GM23248 (cell line): ENCODE measurements around the gene UPF3B. TPM values are rescaled to one million over a fixed set of nuclear protein-coding genes. Genes with fewer than 3 reads are reported as not detected.
"Not testable (repeated sequence)": the region's sequence is repeated elsewhere in the genome, so short reads cannot be mapped to it uniquely, and the experiment has no call there.

Source experiments
- DNase-seq: peaks from one replicate; pipeline ENCODE4 v3.0.0-alpha.2; 2015
- H2AFZ ChIP-seq: fragments of 200-600 bp; sonication (generic); 2 replicates; pipeline ENCODE4 v1.6.1; 2016; ENCODE audit warnings: antibody characterized with exemption
- H3F3A ChIP-seq: fragments of 200-600 bp; sonication (generic); 2 replicates; pipeline ENCODE4 v1.6.1; 2016; ENCODE audit warnings: mild to moderate bottlenecking, antibody characterized with exemption, mixed run types; ENCODE audit not compliant: insufficient read depth
- H3K27ac ChIP-seq: fragments of 200-600 bp; sonication (generic); 2 replicates; pipeline ENCODE4 v1.5.1; 2016; ENCODE audit warnings: mild to moderate bottlenecking
- H3K27me3 ChIP-seq: fragments of 200-600 bp; sonication (generic); replicated peaks from 2 replicates; pipeline ENCODE4 v1.6.1; 2016; ENCODE audit warnings: mild to moderate bottlenecking; ENCODE audit not compliant: insufficient read depth
- H3K36me3 ChIP-seq: fragments of 200-600 bp; sonication (generic); 2 replicates; pipeline ENCODE4 v1.6.1; 2016; ENCODE audit warnings: low read depth, mild to moderate bottlenecking
- H3K4me1 ChIP-seq: fragments of 200-600 bp; sonication (generic); 2 replicates; pipeline ENCODE4 v1.6.1; 2016; ENCODE audit warnings: mild to moderate bottlenecking; ENCODE audit not compliant: insufficient read depth
- H3K4me2 ChIP-seq: fragments of 200-600 bp; sonication (generic); one replicate; pipeline ENCODE4 v1.6.1; 2016; ENCODE audit warnings: mild to moderate bottlenecking; ENCODE audit not compliant: unreplicated experiment
- H3K4me3 ChIP-seq: fragments of 200-600 bp; sonication (generic); 2 replicates; pipeline ENCODE4 v1.5.1; 2016; ENCODE audit warnings: mild to moderate bottlenecking
- H3K79me2 ChIP-seq: fragments of 200-600 bp; sonication (generic); 2 replicates; pipeline ENCODE4 v1.6.1; 2016; ENCODE audit warnings: mild to moderate bottlenecking; ENCODE audit not compliant: insufficient read depth
- H3K9ac ChIP-seq: fragments of 200-600 bp; sonication (generic); 2 replicates; pipeline ENCODE4 v1.6.1; 2016; ENCODE audit warnings: mild to moderate bottlenecking
- H3K9me2 ChIP-seq: fragments of 200-600 bp; sonication (generic); 2 replicates; pipeline ENCODE4 v1.6.1; 2016; ENCODE audit warnings: mixed run types, mild to moderate bottlenecking, moderate library complexity; ENCODE audit not compliant: insufficient read depth
- H3K9me3 ChIP-seq: fragments of 200-600 bp; sonication (generic); one replicate; pipeline ENCODE4 v1.6.1; 2017; ENCODE audit warnings: low read depth
- H4K20me1 ChIP-seq: fragments of 200-600 bp; sonication (generic); 2 replicates; pipeline ENCODE4 v1.6.0; 2016; ENCODE audit not compliant: insufficient read depth
- EZH2 ChIP-seq: fragments of 200-600 bp; sonication (generic); IDR thresholded peaks from 2 replicates; pipeline ENCODE4 v1.6.1; 2018; ENCODE audit warnings: antibody characterized with exemption, mild to moderate bottlenecking; ENCODE audit not compliant: insufficient read depth, poor library complexity, severe bottlenecking
- EZH2phosphoT487 ChIP-seq: fragments of 200-600 bp; sonication (generic); IDR thresholded peaks from 2 replicates; pipeline ENCODE4 v1.6.1; 2018; ENCODE audit warnings: antibody characterized with exemption, moderate library complexity, mild to moderate bottlenecking, low read depth; ENCODE audit not compliant: insufficient read depth
- WGBS, 2 experiments: methylation state at CpG; one replicate each; pipeline ENCODE4 v1.1.6; 2015 to 2017; ENCODE audit warnings: low lambda C conversion rate in 2 of 2, low coverage in 1 of 2; ENCODE audit errors: missing lambda C conversion rate in 2 of 2; 5-methylcytosine and 5-hydroxymethylcytosine counted together
- in situ Hi-C: fragments of 300-500 bp; cut with MboI; formaldehyde crosslinking; loops from 2 replicates; pipeline ENCODE4 v1.15.0; 2020
- polyA plus RNA-seq: library from polyadenylated mRNA; unstranded; fragments of >200 nt; fragmentation: Nextera tagmentation; extraction: Ambion mirVana; gene quantifications from 2 replicates; pipeline ENCODE4 v1.2.1, GENCODE V29; 2016
- total RNA-seq: library from RNA; depleted of rRNA; stranded (reverse); fragments of >200 nt; shearing (Covaris generic); gene quantifications from 2 replicates; pipeline ENCODE4 v1.2.3, GENCODE V29; 2014

Gene UPF3B
- total and polyA plus RNA-seq, 2 experiments from 2014 or later, result 3.1 to 6.7 TPM

DNA sequence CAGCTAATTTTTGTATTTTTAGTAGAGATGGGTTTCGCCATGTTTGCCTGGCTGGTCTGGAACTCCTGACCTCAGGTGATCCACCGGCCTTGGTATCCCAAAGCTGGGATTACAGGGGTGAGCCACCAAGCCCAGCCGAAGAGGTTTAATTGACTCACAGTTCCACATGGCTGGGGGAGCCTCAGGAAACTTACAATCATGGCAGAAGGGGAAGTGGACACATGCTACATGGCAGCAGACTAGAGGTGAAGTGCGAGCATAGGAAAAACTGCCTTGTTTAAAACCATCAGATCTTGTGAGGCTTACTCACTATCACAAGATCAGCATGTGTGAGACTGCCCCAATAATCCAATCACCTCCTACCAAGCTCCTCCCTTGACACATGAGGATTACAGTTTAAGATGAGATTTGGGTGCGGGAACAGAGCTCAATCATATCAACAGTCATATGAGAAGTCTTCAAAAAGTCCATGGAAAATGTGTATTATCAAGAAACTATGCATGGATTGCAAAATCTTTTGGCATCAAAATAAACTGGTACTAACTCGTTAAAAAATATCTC, 35.6 kb downstream of the UPF3B start:
- 0 out of 2 replicates have a peak, but pooled peaks cover 6% of the 10 kb centered on the region for H3K4me1 ChIP-seq
- WGBS, 2 experiments, result 24 to 46% methylated on average over 5 to 6 of the region's 6 CpGs
- H3F3A ChIP-seq, result peaks cover 9% of the 10 kb centered on the region
- no peaks in the 10 kb centered on the region for H3K36me3 ChIP-seq
- peak; percentile 71 for DNase-seq
- no peaks in the 10 kb centered on the region for H3K79me2 ChIP-seq
- H3K9me3 ChIP-seq, result no peaks in the 10 kb centered on the region
- peak overlapping the region; percentile 84 for H3K27ac ChIP-seq
- peak overlapping the region; percentile 62 for H3K9ac ChIP-seq
- in situ Hi-C loops, result no loop called here
- no peaks in the 10 kb centered on the region for H3K27me3 ChIP-seq
- no peaks in the 10 kb centered on the region for H3K9me2 ChIP-seq
- H3K4me2 ChIP-seq, result no peak overlapping the region
- TF ChIP-seq EZH2phosphoT487 (no peak), EZH2 (no peak)
- H2AFZ ChIP-seq, result no peak overlapping the region
- no peaks in the 10 kb centered on the region for H4K20me1 ChIP-seq
- H3K4me3 ChIP-seq, result no peak overlapping the region

GRCh38 chrX:119816300-119816699, 36.5 kb downstream of the UPF3B start:
- DNase-seq, result no peak
- H3K4me2 ChIP-seq, result no peak overlapping the region
- H3K9me2 ChIP-seq, result no peaks in the 10 kb centered on the region
- 0 out of 2 replicates have a peak, but pooled peaks cover 6% of the 10 kb centered on the region for H3K4me1 ChIP-seq
- no peak for TF ChIP-seq EZH2phosphoT487
- H3F3A ChIP-seq, result peaks cover 9% of the 10 kb centered on the region
- no peak overlapping the region for H3K27ac ChIP-seq
- WGBS, 2 experiments, result 29 to 52% methylated on average over 3 of the region's 3 CpGs
- H3K9ac ChIP-seq, result no peak overlapping the region
- no peaks in the 10 kb centered on the region for H3K27me3 ChIP-seq
- no peaks in the 10 kb centered on the region for H3K79me2 ChIP-seq
- H2AFZ ChIP-seq, result no peak overlapping the region
- in situ Hi-C loops, result no loop called here
- no peak overlapping the region for H3K4me3 ChIP-seq
- no peaks in the 10 kb centered on the region for H4K20me1 ChIP-seq
- no peaks in the 10 kb centered on the region for H3K36me3 ChIP-seq
- H3K9me3 ChIP-seq, result no peaks in the 10 kb centered on the region

DNA sequence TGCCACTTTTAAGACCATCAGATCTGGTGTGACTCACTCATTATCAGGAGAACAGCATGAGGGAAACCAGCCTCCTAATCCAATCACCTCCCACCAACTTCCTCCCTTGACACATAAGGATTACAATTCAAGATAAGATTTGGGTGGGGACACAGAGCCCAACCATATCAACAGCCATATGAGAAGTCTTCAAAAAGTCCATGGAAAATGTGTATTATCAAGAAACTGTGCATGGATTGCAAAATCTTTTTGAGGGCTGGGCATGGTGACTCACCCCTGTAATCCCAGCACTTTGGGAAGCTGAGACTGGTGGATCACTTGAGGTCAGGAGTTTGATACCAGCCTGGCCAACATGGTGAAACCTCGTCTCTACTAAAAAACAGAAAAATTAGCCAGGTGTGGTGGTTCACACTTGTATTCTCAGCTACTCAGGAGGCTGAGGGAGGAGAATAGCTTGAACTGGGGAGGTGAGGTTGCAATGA, 43.5 kb downstream of the UPF3B start:
- no peaks in the 10 kb centered on the region for H4K20me1 ChIP-seq
- no peaks in the 10 kb centered on the region for H3K9me2 ChIP-seq
- H3K36me3 ChIP-seq, result no peaks in the 10 kb centered on the region
- no peak overlapping the region for H3K4me2 ChIP-seq
- H3K27me3 ChIP-seq, result no peaks in the 10 kb centered on the region
- H3F3A ChIP-seq, result no peaks in the 10 kb centered on the region
- H3K9ac ChIP-seq, result no peak overlapping the region
- H3K79me2 ChIP-seq, result no peaks in the 10 kb centered on the region
- no peaks in the 10 kb centered on the region for H3K9me3 ChIP-seq
- H2AFZ ChIP-seq, result no peak overlapping the region
- in situ Hi-C loops, result no loop called here
- no peak overlapping the region for H3K4me3 ChIP-seq
- no peak overlapping the region for H3K27ac ChIP-seq
- no peaks in the 10 kb centered on the region for H3K4me1 ChIP-seq
- TF ChIP-seq EZH2phosphoT487 (no peak), EZH2 (no peak)
- peak; percentile 33 for DNase-seq
- 80% methylated on average over 1 of the region's 1 CpG; no CpG with 5 or more reads in 1 of the 2 experiments for WGBS, 2 experiments

DNA sequence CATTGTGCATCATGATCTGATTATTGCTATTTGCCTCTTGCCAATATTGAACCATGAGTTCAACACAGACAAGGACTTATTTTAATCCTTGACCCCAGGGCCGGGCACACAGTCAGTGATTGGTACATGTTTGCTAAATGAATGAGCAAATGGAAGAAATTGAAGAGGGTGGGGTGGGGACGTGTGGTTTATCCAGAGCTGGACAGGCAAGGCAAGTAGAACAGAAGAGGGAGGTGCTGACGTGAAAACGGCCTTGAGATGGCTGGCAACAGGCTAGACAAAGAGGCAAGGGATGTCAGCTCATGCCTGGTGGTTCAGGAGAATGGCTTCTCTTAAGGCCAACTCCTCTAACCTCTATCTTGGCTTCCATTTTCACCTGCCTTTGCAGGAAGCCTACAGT, 44.3 kb downstream of the UPF3B start:
- H3K9me2 ChIP-seq, H2AFZ ChIP-seq, H3F3A ChIP-seq, H3K9me3 ChIP-seq, H4K20me1 ChIP-seq, H3K27ac ChIP-seq, H3K36me3 ChIP-seq, in situ Hi-C loops, H3K9ac ChIP-seq, H3K79me2 ChIP-seq, H3K27me3 ChIP-seq, DNase-seq, H3K4me1 ChIP-seq, H3K4me2 ChIP-seq, H3K4me3 ChIP-seq: not testable (repeated sequence)
- 94% methylated on average over 2 of the region's 4 CpGs; no CpG with 5 or more reads in 1 of the 2 experiments for WGBS, 2 experiments

GRCh38 chrX:119802546-119802945, 50.2 kb downstream of the UPF3B start:
- 86 to 90% methylated on average over 8 of the region's 8 CpGs for WGBS, 2 experiments
- H3F3A ChIP-seq, result no peaks in the 10 kb centered on the region

More at GRCh38 chrX:119802546-119802945, 50.2 kb downstream of the UPF3B start:
- no peaks in the 10 kb centered on the region for H3K79me2 ChIP-seq
- no peaks in the 10 kb centered on the region for H3K27me3 ChIP-seq
- no peaks in the 10 kb centered on the region for H3K9me3 ChIP-seq
- in situ Hi-C loops, result no loop called here
- H3K36me3 ChIP-seq, result no peaks in the 10 kb centered on the region
- no peak for DNase-seq
- H3K4me3 ChIP-seq, result no peak overlapping the region
- no peak overlapping the region for H3K4me2 ChIP-seq
- no peak overlapping the region for H3K9ac ChIP-seq
- no peak overlapping the region for H3K27ac ChIP-seq
- no peaks in the 10 kb centered on the region for H3K4me1 ChIP-seq
- no peaks in the 10 kb centered on the region for H4K20me1 ChIP-seq
- TF ChIP-seq EZH2 (no peak), EZH2phosphoT487 (no peak)
- H2AFZ ChIP-seq, result no peak overlapping the region
- H3K9me2 ChIP-seq, result no peaks in the 10 kb centered on the region
